GM10266 (cell line): ENCODE measurements around the gene HEATR1.

Source experiments
- DNase-seq: peaks from one replicate; pipeline ENCODE4 v3.0.0; 2012; ENCODE audit errors: extremely low spot score
- CTCF ChIP-seq: IDR thresholded peaks from 2 replicates; pipeline ENCODE4 v1.5.1; 2012; ENCODE audit warnings: mild to moderate bottlenecking, low read depth; ENCODE audit not compliant: control insufficient read depth, insufficient read depth; ENCODE audit errors: missing control alignments

The HEATR1 gene

GRCh38 chr1:236536540-236536939 is 67.8 kb downstream of the HEATR1 start:
- DNase-seq: no peak
- TF ChIP-seq CTCF: no peak

- no peak for DNase-seq
- no peak for TF ChIP-seq CTCF
Measured at GRCh38 chr1:236535662-236536161, 68.6 kb downstream of the HEATR1 start.

- TF ChIP-seq CTCF: no peak
- no peak for DNase-seq
Measured at GRCh38 chr1:236535190-236535589, 69.1 kb downstream of the HEATR1 start.

GRCh38 chr1:236534151-236534651 is 70.1 kb downstream of the HEATR1 start:
- no peak for TF ChIP-seq CTCF
- no peak for DNase-seq

DNA sequence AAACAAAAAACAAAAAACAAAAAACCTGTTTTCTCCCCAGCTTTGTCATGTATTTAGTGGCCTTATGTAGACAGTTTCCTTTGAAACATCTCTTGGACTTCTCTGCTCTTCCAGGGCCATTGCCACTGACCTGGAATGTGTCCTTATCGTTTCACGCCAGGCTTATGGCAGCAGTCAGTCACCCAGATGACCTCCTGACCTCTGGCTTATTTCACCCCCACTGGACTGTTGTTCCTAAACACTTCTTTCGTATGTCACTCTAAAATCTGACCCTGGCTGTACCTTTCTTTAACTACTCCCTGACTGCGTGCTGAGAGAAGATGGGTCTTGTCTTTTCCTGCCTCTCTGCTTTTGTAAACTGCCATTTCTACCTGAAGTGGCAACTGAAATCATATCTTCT is 71.5 kb downstream of the HEATR1 start:
- TF ChIP-seq CTCF: no peak
- DNase-seq: no peak

- DNase-seq: no peak
- no peak for TF ChIP-seq CTCF
Measured at GRCh38 chr1:236530959-236531358, 73.4 kb downstream of the HEATR1 start.

GRCh38 chr1:236530286-236530685 is 74.0 kb downstream of the HEATR1 start:
- no peak for DNase-seq
- no peak for TF ChIP-seq CTCF
